Neuronal stem cell (in vitro differentiated cells): ENCODE measurements around the gene RBCK1.

Source experiments
- DNase-seq: peaks from one replicate; pipeline ENCODE4 v3.0.0-alpha.2; 2013; ENCODE audit warnings: low spot score
- H2AFZ ChIP-seq: one replicate; pipeline ENCODE4 v1.6.1; 2013; ENCODE audit warnings: mild to moderate bottlenecking, low read length, inconsistent platforms
- H2AK5ac ChIP-seq: 2 replicates; pipeline ENCODE4 v1.6.1; 2013; ENCODE audit warnings: low read depth, mild to moderate bottlenecking, inconsistent platforms, low read length, moderate library complexity, mixed read lengths
- H2BK120ac ChIP-seq: 2 replicates; pipeline ENCODE4 v1.6.1; 2013; ENCODE audit warnings: low read depth, mild to moderate bottlenecking, inconsistent platforms, low read length, moderate library complexity, mixed read lengths
- H2BK12ac ChIP-seq: one replicate; pipeline ENCODE4 v1.6.1; 2013; ENCODE audit warnings: low read length, inconsistent platforms
- H2BK15ac ChIP-seq: 2 replicates; pipeline ENCODE4 v1.6.1; 2013; ENCODE audit warnings: mild to moderate bottlenecking, low read length, inconsistent platforms, mixed read lengths
- H2BK5ac ChIP-seq: one replicate; pipeline ENCODE4 v1.6.1; 2013; ENCODE audit warnings: inconsistent platforms, mild to moderate bottlenecking, low read length, moderate library complexity
- H3K14ac ChIP-seq: one replicate; pipeline ENCODE4 v1.6.1; 2013; ENCODE audit warnings: low read length, inconsistent platforms
- H3K18ac ChIP-seq: 2 replicates; pipeline ENCODE4 v1.6.1; 2013; ENCODE audit warnings: low read length, inconsistent platforms
- H3K23ac ChIP-seq: 2 replicates; pipeline ENCODE4 v1.6.1; 2013; ENCODE audit warnings: low read depth, mild to moderate bottlenecking, mixed read lengths, low read length, inconsistent platforms; ENCODE audit not compliant: poor library complexity
- H3K27ac ChIP-seq: replicated peaks from 3 replicates; pipeline ENCODE4 v1.5.1; 2013; ENCODE audit warnings: low read length, inconsistent platforms
- H3K27me3 ChIP-seq, 3 experiments: 2 replicates each; pipeline ENCODE4 v1.6.1; 2013; ENCODE audit warnings: low read length in 3 of 3, mild to moderate bottlenecking in 2 of 3, inconsistent platforms in 1 of 3, low read depth in 1 of 3, mixed read lengths in 1 of 3, moderate library complexity in 1 of 3; ENCODE audit not compliant: control insufficient read depth in 3 of 3, insufficient read depth in 3 of 3
- H3K36me3 ChIP-seq, 2 donors: replicated peaks in 1 of 2; 2 replicates each; pipeline ENCODE4 v1.6.1; 2013; ENCODE audit warnings: low read length in 2 of 2; ENCODE audit not compliant: control insufficient read depth in 2 of 2, insufficient read depth in 2 of 2
- H3K4ac ChIP-seq: 2 replicates; pipeline ENCODE4 v1.6.1; 2013; ENCODE audit warnings: inconsistent platforms, mild to moderate bottlenecking, low read length, moderate library complexity
- H3K4me1 ChIP-seq, 2 donors: 1 replicate in 1 of 2; 2 replicates in 1 of 2; pipeline ENCODE4 v1.6.1; 2013; ENCODE audit warnings: low read length in 2 of 2, low read depth in 1 of 2; ENCODE audit not compliant: control insufficient read depth in 2 of 2, insufficient read depth in 1 of 2
- H3K4me2 ChIP-seq: one replicate; pipeline ENCODE4 v1.6.1; 2013; ENCODE audit warnings: mild to moderate bottlenecking, low read length, inconsistent platforms; ENCODE audit not compliant: insufficient read depth, poor library complexity, severe bottlenecking
- H3K4me3 ChIP-seq, 2 donors: 2 replicates each; pipeline ENCODE4 v1.5.1; 2013; ENCODE audit warnings: low read length in 2 of 2, mild to moderate bottlenecking in 2 of 2, inconsistent platforms in 1 of 2, moderate library complexity in 1 of 2
- H3K79me1 ChIP-seq: one replicate; pipeline ENCODE4 v1.6.1; 2013; ENCODE audit warnings: low read depth, mild to moderate bottlenecking, inconsistent platforms, low read length, moderate library complexity
- H3K9ac ChIP-seq: one replicate; pipeline ENCODE4 v1.6.1; 2013; ENCODE audit warnings: mild to moderate bottlenecking, low read depth, low read length, inconsistent platforms; ENCODE audit not compliant: poor library complexity
- H3K9me3 ChIP-seq, 2 donors: replicated peaks in 1 of 2; 2 replicates each; pipeline versions ENCODE3 to v1.6.1; 2013; ENCODE audit warnings: low read length in 2 of 2, mild to moderate bottlenecking in 2 of 2, inconsistent platforms in 1 of 2, low read depth in 1 of 2, mixed read lengths in 1 of 2, moderate library complexity in 1 of 2; ENCODE audit not compliant: control insufficient read depth in 2 of 2, insufficient read depth in 1 of 2
- H4K8ac ChIP-seq: one replicate; pipeline ENCODE4 v1.6.1; 2013; ENCODE audit warnings: low read depth, mild to moderate bottlenecking, inconsistent platforms, low read length, moderate library complexity
- H4K91ac ChIP-seq: one replicate; pipeline ENCODE4 v1.6.1; 2013; ENCODE audit warnings: low read length, low read depth, mild to moderate bottlenecking, inconsistent platforms; ENCODE audit not compliant: poor library complexity
- WGBS, 2 donors: extraction: QIAGEN DNeasy Blood & Tissue Kit; methylation state at CpG; one replicate each; pipeline ENCODE4 v1.1.7; 2013; ENCODE audit warnings: missing lambda C conversion rate in 2 of 2, mixed read lengths in 1 of 2; ENCODE audit not compliant: insufficient read length in 2 of 2, insufficient replicate concordance in 1 of 2; ENCODE audit errors: extremely low coverage in 2 of 2; 5-methylcytosine and 5-hydroxymethylcytosine counted together

Gene RBCK1

DNA sequence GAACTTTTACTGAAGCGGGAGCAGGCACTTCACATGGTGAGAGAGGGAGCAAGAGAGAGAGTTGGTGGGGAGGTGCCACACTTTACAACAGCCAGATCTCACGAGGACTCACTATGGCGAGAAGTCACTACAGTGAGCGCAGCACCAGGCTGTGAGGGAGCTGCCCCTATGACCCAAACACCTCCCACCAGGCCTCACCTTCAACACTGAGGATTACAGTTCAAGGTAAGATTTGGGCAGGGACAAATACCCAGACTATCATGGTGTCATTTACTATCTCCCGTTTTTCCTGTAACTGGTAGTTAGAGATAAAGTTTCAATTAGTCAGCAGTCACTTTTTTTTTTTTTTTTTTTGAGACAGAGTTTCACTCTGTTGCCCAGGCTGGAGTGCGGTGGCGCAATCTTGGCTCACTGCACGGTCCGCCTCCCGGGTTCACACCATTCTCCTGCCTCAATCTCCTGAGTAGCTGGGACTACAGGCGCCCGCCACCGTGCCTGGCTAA, 7.8 kb downstream of the RBCK1 start:
- Histone ChIP-seq H2BK120ac (no peak overlapping the region), H3K18ac (no peak overlapping the region), H3K4ac (no peak overlapping the region), H3K4me2 (no peak overlapping the region), H4K91ac (no peak overlapping the region), H3K36me3 (peaks cover 17 to 77% of the 10 kb centered on the region in 2 donors), H3K14ac (no peak overlapping the region), H3K27ac (no peak overlapping the region), H3K9me3 (peaks cover 0 to 21% of the 10 kb centered on the region in 2 donors), H2AK5ac (no peak overlapping the region), H2BK15ac (no peak overlapping the region), H2BK12ac (no peak overlapping the region), H3K27me3 (no peaks in the 10 kb centered on the region), H3K9ac (no peak overlapping the region), H2BK5ac (no peak overlapping the region), H3K4me1 (no peaks in the 10 kb centered on the region), H4K8ac (no peak overlapping the region), H3K4me3 (no peak overlapping the region), H3K79me1 (peaks cover 4% of the 10 kb centered on the region), H3K23ac (no peak overlapping the region), H2AFZ (no peak overlapping the region)
- no peak for DNase-seq
- no CpG with 5 or more reads among the region's 13 CpGs for WGBS, 2 donors

DNA sequence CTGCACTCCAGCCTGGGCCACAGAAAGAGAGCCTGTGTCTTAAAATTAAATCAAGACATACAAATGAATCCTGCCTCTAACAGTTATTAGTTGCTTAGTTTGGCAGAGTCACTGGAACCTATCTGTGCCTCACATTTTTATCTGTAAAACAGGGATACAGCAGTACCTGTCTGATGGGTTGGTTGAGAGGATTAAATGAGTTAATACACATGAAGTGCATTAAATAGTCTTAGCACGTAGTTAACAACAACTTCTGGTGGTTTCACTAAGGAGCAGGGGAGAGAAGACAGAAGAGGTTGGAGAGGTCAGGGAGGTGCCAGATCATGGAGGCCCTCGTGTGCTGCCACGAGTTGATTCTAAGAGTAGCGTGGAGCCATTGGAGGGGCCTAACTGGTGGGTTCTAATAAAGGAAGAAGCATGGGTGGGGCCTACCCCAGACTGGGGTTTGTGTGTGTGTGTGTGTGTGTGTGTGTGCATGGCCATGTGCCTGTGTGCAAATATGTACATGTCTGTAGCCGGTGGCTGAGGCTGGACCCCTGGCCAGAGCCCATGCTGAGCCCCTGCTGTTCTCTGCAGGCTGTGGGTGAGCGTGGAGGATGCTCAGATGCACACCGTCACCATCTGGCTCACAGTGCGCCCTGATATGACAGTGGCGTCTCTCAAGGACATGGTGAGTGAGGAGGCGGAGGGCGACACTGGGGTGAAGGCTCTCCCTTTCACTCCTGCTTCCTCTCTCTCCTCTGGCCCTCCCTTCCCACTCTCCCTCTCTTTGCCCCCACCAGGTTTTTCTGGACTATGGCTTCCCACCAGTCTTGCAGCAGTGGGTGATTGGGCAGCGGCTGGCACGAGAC, 9.1 kb downstream of the RBCK1 start:
- peak overlapping the region; percentile 81 for H2AK5ac ChIP-seq
- WGBS, 2 donors, result no CpG with 5 or more reads among the region's 13 CpGs

DNA sequence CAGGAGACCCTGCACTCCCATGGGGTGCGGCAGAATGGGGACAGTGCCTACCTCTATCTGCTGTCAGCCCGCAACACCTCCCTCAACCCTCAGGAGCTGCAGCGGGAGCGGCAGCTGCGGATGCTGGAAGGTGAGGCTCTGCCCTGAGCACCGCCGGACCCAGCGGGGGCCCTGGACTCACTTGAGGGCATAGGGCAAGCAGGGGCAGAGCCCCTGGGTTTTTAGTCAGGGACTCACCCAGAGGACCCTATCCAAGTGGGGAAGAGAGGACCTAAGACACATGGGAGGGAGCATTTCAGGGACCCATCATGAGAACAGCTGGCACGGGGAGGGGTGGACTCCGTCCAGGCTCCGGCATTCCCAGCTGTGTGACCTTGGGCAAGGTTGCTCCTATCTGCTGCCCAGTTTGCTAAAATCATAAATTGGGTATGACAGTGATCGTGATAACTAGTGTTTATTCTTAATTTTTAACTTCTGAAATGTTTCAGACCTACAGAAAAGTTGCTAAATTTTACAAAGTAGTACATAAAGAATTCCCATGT, 9.8 kb downstream of the RBCK1 start:
- no CpG with 5 or more reads among the region's 12 CpGs for WGBS, 2 donors

More for the DNA sequence above, 9.1 kb downstream of the RBCK1 start:
- Histone ChIP-seq H2BK12ac (no peak overlapping the region), H3K79me1 (peaks cover 7% of the 10 kb centered on the region), H3K14ac (peak overlapping the region; percentile 56), H2AFZ (no peak overlapping the region), H2BK5ac (no peak overlapping the region), H3K27ac (no peak overlapping the region), H3K4me3 (no peak overlapping the region), H4K8ac (no peak overlapping the region), H3K4me1 (no peaks in the 10 kb centered on the region), H3K4me2 (no peak overlapping the region), H3K23ac (peak overlapping the region; percentile 73), H4K91ac (no peak overlapping the region), H2BK15ac (no peak overlapping the region), H2BK120ac (no peak overlapping the region), H3K9ac (peak overlapping the region; percentile 44), H3K27me3 (no peaks in the 10 kb centered on the region), H3K9me3 (peaks cover 2 to 9% of the 10 kb centered on the region in 2 donors), H3K36me3 (peaks cover 27 to 79% of the 10 kb centered on the region in 2 donors), H3K4ac (no peak overlapping the region), H3K18ac (peak overlapping the region; percentile 64)
- no peak for DNase-seq

DNA sequence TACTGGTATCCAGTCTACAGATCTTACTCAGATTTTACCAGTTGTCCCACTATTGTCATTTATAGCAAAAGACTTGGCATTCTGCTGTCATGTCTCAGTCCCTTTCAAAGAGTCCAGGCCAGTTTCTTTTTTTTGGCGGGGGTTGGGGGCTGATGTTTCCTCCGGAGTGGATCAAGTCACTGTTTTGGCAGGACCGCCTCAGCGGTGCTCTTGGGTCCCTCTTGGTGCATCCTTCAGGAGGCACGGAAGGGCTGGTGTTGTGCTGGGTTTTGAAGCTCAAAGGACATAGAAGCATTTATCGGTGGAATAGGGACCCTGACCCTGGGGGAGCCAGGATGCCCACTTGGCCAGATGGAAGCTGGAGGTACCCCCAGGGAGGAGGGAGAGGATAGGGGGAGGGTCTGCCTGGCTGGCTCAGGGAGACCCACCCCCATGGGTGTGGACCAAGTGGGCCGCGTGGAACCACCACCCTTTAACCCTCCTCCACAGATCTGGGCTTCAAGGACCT, 10.8 kb downstream of the RBCK1 start:
- no peak overlapping the region for H2AFZ ChIP-seq
- no peak overlapping the region for H3K9ac ChIP-seq
- H3K4me2 ChIP-seq, result no peak overlapping the region
- H3K9me3 ChIP-seq, result peaks cover 0 to 2% of the 10 kb centered on the region in 2 donors
- H4K8ac ChIP-seq, result no peak overlapping the region
- H3K79me1 ChIP-seq, result peaks cover 7% of the 10 kb centered on the region
- H3K27ac ChIP-seq, result no peak overlapping the region
- no peak overlapping the region for H2BK120ac ChIP-seq
- no peak overlapping the region for H4K91ac ChIP-seq
- H3K23ac ChIP-seq, result no peak overlapping the region
- no peak overlapping the region for H3K4me3 ChIP-seq
- H2BK15ac ChIP-seq, result no peak overlapping the region
- H2BK12ac ChIP-seq, result no peak overlapping the region
- no peak overlapping the region for H3K14ac ChIP-seq
- no peak overlapping the region for H3K4ac ChIP-seq
- H2BK5ac ChIP-seq, result no peak overlapping the region
- H3K4me1 ChIP-seq, result no peaks in the 10 kb centered on the region
- DNase-seq, result no peak
- no peak overlapping the region for H3K18ac ChIP-seq
- no CpG with 5 or more reads among the region's 8 CpGs for WGBS, 2 donors
- no peaks in the 10 kb centered on the region for H3K27me3 ChIP-seq
- no peak overlapping the region for H2AK5ac ChIP-seq
- H3K36me3 ChIP-seq, result peaks cover 35 to 77% of the 10 kb centered on the region in 2 donors

More for the DNA sequence above, 9.8 kb downstream of the RBCK1 start:
- Histone ChIP-seq H2BK12ac (no peak overlapping the region), H3K79me1 (peaks cover 7% of the 10 kb centered on the region), H3K36me3 (peaks cover 33 to 79% of the 10 kb centered on the region in 2 donors), H3K9me3 (peaks cover 2% of the 10 kb centered on the region in 2 donors), H2AK5ac (peak overlapping the region; percentile 81), H3K9ac (no peak overlapping the region), H3K4me2 (no peak overlapping the region), H2BK120ac (no peak overlapping the region), H3K14ac (peak overlapping the region; percentile 56), H2BK15ac (no peak overlapping the region), H3K4me3 (no peak overlapping the region), H3K18ac (peak overlapping the region; percentile 38), H4K8ac (no peak overlapping the region), H3K27ac (no peak overlapping the region), H3K4me1 (no peaks in the 10 kb centered on the region), H3K27me3 (no peaks in the 10 kb centered on the region), H4K91ac (no peak overlapping the region), H2AFZ (no peak overlapping the region), H3K23ac (peak overlapping the region; percentile 73), H3K4ac (no peak overlapping the region), H2BK5ac (no peak overlapping the region)
- DNase-seq, result no peak
